Adrenal gland (tissue), 12 donors: Measurements from ENCODE around the gene SUCLG2. TPM values are rescaled to one million over a fixed set of nuclear protein-coding genes. Genes with fewer than 3 reads are reported as not detected.

ENCODE experiments used
- DNase-seq, 7 donors: peaks; one replicate each; pipeline ENCODE4 v3.0.0-alpha.2; 2019 to 2020
- H3K27ac ChIP-seq, 5 donors: fragments of 200-600 bp; sonication (generic) in 4 of 5; 1 replicate in 3 of 5; 2 replicates in 2 of 5; pipeline versions ENCODE4 v1.5.1 to v1.8.0; 2016 to 2020; ENCODE audit warnings: mild to moderate bottlenecking in 1 of 5
- H3K27me3 ChIP-seq: fragments of 200-600 bp; 2 replicates; pipeline ENCODE4 v1.8.0; 2021
- H3K36me3 ChIP-seq, 2 donors: fragments of 200-600 bp; replicated peaks in 1 of 2; 1 replicate in 1 of 2; 2 replicates in 1 of 2; pipeline versions ENCODE4 v1.5.1 to v1.8.0; 2018 to 2022
- H3K4me1 ChIP-seq, 2 donors: fragments of 200-600 bp; replicated peaks in 1 of 2; 1 replicate in 1 of 2; 2 replicates in 1 of 2; pipeline versions ENCODE4 v1.5.1 to v1.8.0; 2018 to 2021
- H3K4me3 ChIP-seq, 4 donors: fragments of 200-600 bp; sonication (generic) in 3 of 4; one replicate each; pipeline ENCODE4 v1.5.1; 2016 to 2018
- H3K9me3 ChIP-seq, 3 donors: fragments of 200-600 bp; sonication (generic) in 1 of 3; replicated peaks in 1 of 3; 1 replicate in 2 of 3; 2 replicates in 1 of 3; pipeline versions ENCODE4 v1.5.1 to v1.8.0; 2016 to 2021
- CTCF ChIP-seq, 6 experiments: fragments of 450-650 bp in 4 of 6; fragments of 200-600 bp in 2 of 6; sonication (generic) in 1 of 6; IDR thresholded peaks; 1 replicate in 5 of 6; 2 replicates in 1 of 6; pipeline versions ENCODE4 v1.5.1 to v1.8.0; 2016 to 2021; ENCODE audit warnings: antibody characterized with exemption in 6 of 6, mild to moderate bottlenecking in 2 of 6, moderate library complexity in 1 of 6
- POLR2A ChIP-seq, 2 donors: fragments of 450-650 bp; IDR thresholded peaks; one replicate each; pipeline ENCODE4 v1.6.1; 2017; ENCODE audit warnings: antibody characterized with exemption in 2 of 2, mild to moderate bottlenecking in 2 of 2, moderate library complexity in 1 of 2
- WGBS, 4 donors: extraction: QIAGEN DNeasy Blood & Tissue Kit in 2 of 4; methylation state at CpG; one replicate each; pipeline versions ENCODE4 v1.1.5 to v1.1.7; 2013 to 2017; 5-methylcytosine and 5-hydroxymethylcytosine counted together
- intact Hi-C, 2 donors: fragments of 100-400 bp; cut with DNase I; formaldehyde crosslinking; loops; one replicate each; pipeline versions ENCODE4 v1.14.1 to v1.15.0; 2022 to 2023
- polyA plus RNA-seq, 3 donors: library from polyadenylated mRNA; stranded (reverse); fragments of 200-250 nt in 2 of 3; fragments of 350-450 nt in 1 of 3; fragmentation: Illumina TruSeq in 1 of 3; extraction: RNeasy Lipid Tissue Mini Kit (QIAGEN cat#74804) in 1 of 3; gene quantifications; one replicate each; pipeline ENCODE4 v1.2.3, GENCODE V29; 2013 to 2014
- total RNA-seq, 9 donors: library from RNA; depleted of rRNA in 4 of 9; stranded (reverse); fragments of >200 nt in 4 of 9; fragments of 120-200 nt in 1 of 9; fragmentation: NEBNext Ultra II Directional in 1 of 9; extraction: Animal tissue kit (Norgen Biotek cat#: 25700) in 1 of 9; gene quantifications; one replicate each; pipeline versions ENCODE4 v1.1.0 to v1.2.4, GENCODE V29; 2013 to 2023
- donor health status: healthy with polysubstance abuse.
- donor health status: Bipolar disorder and iron deficiency.
- donor health status: DM: yes; HTN: yes; CAD: no.
- donor health status: DM: no; HTN: no; CAD: no.
- donor health status: DM: no; HTN: no; CAD: no.
- donor health status: DM: yes; HTN: yes; CAD: no.

Gene SUCLG2
- total and polyA plus RNA-seq, 12 donors: 24.4 to 115 (median 69.6) TPM

DNA sequence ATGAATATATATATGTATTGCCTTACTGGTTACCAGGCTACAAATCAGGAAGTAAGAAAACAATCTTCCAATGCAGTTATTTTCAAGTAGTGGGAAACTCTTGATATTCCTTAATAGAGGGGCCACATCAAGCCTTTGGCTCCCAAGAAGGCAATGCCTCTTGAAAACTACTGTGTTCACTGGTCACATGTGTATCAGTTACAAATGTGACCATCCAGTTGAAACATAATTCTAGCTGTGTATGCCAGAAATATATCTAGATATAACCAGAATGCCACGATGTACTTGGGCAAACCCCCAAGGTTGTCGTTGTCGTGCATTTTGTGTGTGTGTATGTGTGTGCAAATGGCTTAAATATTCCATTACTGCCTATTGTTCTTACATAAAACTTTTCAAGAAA, 200.8 kb downstream of the SUCLG2 start:
- H3K9me3 ChIP-seq: no peaks in the 10 kb centered on the region
- TF ChIP-seq CTCF (IDR thresholded peaks at IDR 0.05) (no peak), POLR2A (IDR thresholded peaks at IDR 0.05) (no peak)
- intact Hi-C loops: no loop called here
- H3K4me3 ChIP-seq: no peak overlapping the region
- no peaks in the 10 kb centered on the region for H3K36me3 ChIP-seq
- DNase-seq: no peak
- no peaks in the 10 kb centered on the region for H3K4me1 ChIP-seq
- 96 to 100% (median 99%) methylated on average over 3 of the region's 3 CpGs for WGBS, 4 donors
- no peaks in the 10 kb centered on the region for H3K27me3 ChIP-seq
- no peak overlapping the region for H3K27ac ChIP-seq

- DNase-seq: no peak
Measured at GRCh38 chr3:67450153-67450552, 204.3 kb downstream of the SUCLG2 start.

DNA sequence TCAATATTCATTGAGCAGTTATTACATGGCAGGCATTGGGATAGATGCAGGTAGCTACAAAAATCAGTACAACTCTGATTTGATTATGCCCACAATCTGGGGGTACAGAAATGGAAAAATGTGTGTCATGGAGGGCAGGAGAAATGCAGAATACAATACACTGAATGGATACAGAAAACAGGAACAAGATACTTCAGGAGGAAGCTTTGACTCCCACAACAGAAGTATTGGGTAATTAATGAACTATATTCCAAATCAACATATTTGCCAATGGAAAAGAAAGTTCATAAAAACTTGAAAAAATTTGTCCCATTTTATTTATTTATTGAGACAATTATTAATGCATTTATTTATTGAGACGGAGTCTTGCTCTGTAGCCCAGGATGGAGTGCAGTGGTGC, 207.0 kb downstream of the SUCLG2 start:
- intact Hi-C loops: no loop called here
- no peak for TF ChIP-seq CTCF (IDR thresholded peaks at IDR 0.05)
- no peak for DNase-seq
- no peaks in the 10 kb centered on the region for H3K4me1 ChIP-seq
- WGBS, 4 donors: 93 to 100% (median 95%) methylated on average over 1 of the region's 1 CpG
- no peak overlapping the region for H3K4me3 ChIP-seq
- H3K36me3 ChIP-seq: no peaks in the 10 kb centered on the region
- H3K27me3 ChIP-seq: no peaks in the 10 kb centered on the region
- H3K27ac ChIP-seq: no peak overlapping the region
- no peaks in the 10 kb centered on the region for H3K9me3 ChIP-seq

More at GRCh38 chr3:67450153-67450552, 204.3 kb downstream of the SUCLG2 start:
- H3K27me3 ChIP-seq: no peaks in the 10 kb centered on the region
- intact Hi-C loops: no loop called here
- TF ChIP-seq CTCF (IDR thresholded peaks at IDR 0.05): no peak
- no peak for TF ChIP-seq POLR2A (IDR thresholded peaks at IDR 0.05)
- H3K4me3 ChIP-seq: no peak overlapping the region
- no peaks in the 10 kb centered on the region for H3K9me3 ChIP-seq
- H3K27ac ChIP-seq: no peak overlapping the region
- WGBS, 4 donors: 83 to 95% (median 93%) methylated on average over 4 of the region's 4 CpGs
- H3K4me1 ChIP-seq: no peaks in the 10 kb centered on the region
- H3K36me3 ChIP-seq: no peaks in the 10 kb centered on the region

DNA sequence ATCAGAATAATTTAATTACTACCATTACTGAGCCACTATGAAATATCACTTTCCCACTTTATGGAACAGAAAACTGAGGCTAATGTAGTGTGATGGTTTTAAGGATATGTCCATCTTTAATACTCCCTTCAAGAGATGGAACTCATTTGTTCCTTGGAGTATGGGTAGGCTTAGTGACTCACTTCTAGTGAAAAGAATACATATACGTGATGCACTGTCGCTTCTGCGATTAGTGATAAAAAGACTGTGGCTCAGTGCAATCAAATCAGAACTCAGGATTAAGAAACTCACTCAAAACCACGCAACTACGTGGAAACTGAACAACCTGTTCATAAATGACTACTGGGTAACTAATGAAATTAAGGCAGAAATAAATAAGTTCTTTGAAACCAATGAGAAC, 216.6 kb downstream of the SUCLG2 start:
- no peak for DNase-seq
- no peak for TF ChIP-seq CTCF (IDR thresholded peaks at IDR 0.05)
- TF ChIP-seq POLR2A (IDR thresholded peaks at IDR 0.05): no peak
- no peak overlapping the region for H3K4me3 ChIP-seq
- H3K4me1 ChIP-seq: no peaks in the 10 kb centered on the region
- H3K27ac ChIP-seq: no peak overlapping the region
- WGBS, 4 donors: 94 to 95% (median 95%) methylated on average over 5 of the region's 5 CpGs
- intact Hi-C loops: no loop called here
- no peaks in the 10 kb centered on the region for H3K9me3 ChIP-seq
- H3K36me3 ChIP-seq: no peaks in the 10 kb centered on the region
- no peaks in the 10 kb centered on the region for H3K27me3 ChIP-seq
